Measurements from ENCODE around the gene MYO5B. TPM values are rescaled to one million over a fixed set of nuclear protein-coding genes. Genes with fewer than 3 reads are reported as not detected.

The MYO5B gene
- total RNA-seq, 4 donors from 2014 or later = 1.9 to 18.3 (median 4.4) TPM

- Histone ChIP-seq H3K27ac (no peak overlapping the region), H3K4me1 (no peaks in the 10 kb centered on the region), H3K4me3 (no peak overlapping the region), H3K36me3 (no peaks in the 10 kb centered on the region), H3K9me3 (peaks cover 0 to 13% (median 0%) of the 10 kb centered on the region in 3 donors), H3K27me3 (peaks cover 2% of the 10 kb centered on the region)
- no peak for ATAC-seq
- no peak for TF ChIP-seq POLR2AphosphoS5 (IDR thresholded peaks at IDR 0.05)
- no peak for TF ChIP-seq POLR2A (IDR thresholded peaks at IDR 0.05)
- TF ChIP-seq CTCF (IDR thresholded peaks at IDR 0.05) = peak in 1 of 4 experiments; percentile 28
- no peak for TF ChIP-seq EP300 (IDR thresholded peaks at IDR 0.05)
- WGBS, 2 donors (ENCODE audit: low coverage in 1 of 2) = 66 to 71% methylated on average over 3 to 4 of the region's 7 CpGs
These were observed 23.7 kb upstream of the MYO5B start for GRCh38 chr18:50218432-50219197.

- no peak for ATAC-seq
- H3K4me3 ChIP-seq = no peak overlapping the region
- H3K27ac ChIP-seq = no peak overlapping the region
- no peak for TF ChIP-seq CTCF (IDR thresholded peaks at IDR 0.05)
- no peak for TF ChIP-seq POLR2AphosphoS5 (IDR thresholded peaks at IDR 0.05)
- no peak for TF ChIP-seq POLR2A (IDR thresholded peaks at IDR 0.05)
- no peak for TF ChIP-seq EP300 (IDR thresholded peaks at IDR 0.05)
- H3K9me3 ChIP-seq = no peaks in the 10 kb centered on the region
- H3K36me3 ChIP-seq = no peaks in the 10 kb centered on the region
- H3K4me1 ChIP-seq = peaks cover 0 to under 1% (median 0%) of the 10 kb centered on the region in 3 donors
- 74 to 84% methylated on average over 2 to 4 of the region's 4 CpGs for WGBS, 2 donors (ENCODE audit: low coverage in 1 of 2)
- peaks cover 20% of the 10 kb centered on the region for H3K27me3 ChIP-seq
These were observed 14.4 kb upstream of the MYO5B start for GRCh38 chr18:50209311-50209710.

- Histone ChIP-seq H3K27me3 (peaks cover 15% of the 10 kb centered on the region), H3K36me3 (no peaks in the 10 kb centered on the region), H3K9me3 (no peaks in the 10 kb centered on the region), H3K4me1 (peaks cover 0 to 8% (median 0%) of the 10 kb centered on the region in 3 donors), H3K4me3 (no peak overlapping the region), H3K27ac (no peak overlapping the region)
- ATAC-seq = no peak
- WGBS, 2 donors (ENCODE audit: low coverage in 1 of 2) = 60 to 63% methylated on average over 1 of the region's 1 CpG
- TF ChIP-seq EP300 (IDR thresholded peaks at IDR 0.05) (no peak), CTCF (IDR thresholded peaks at IDR 0.05) (no peak), POLR2AphosphoS5 (IDR thresholded peaks at IDR 0.05) (no peak), POLR2A (IDR thresholded peaks at IDR 0.05) (no peak)
These were observed 12.8 kb upstream of the MYO5B start for GRCh38 chr18:50207722-50208121.

GRCh38 chr18:50203801-50204604, 9.1 kb upstream of the MYO5B start:
- Histone ChIP-seq H3K27me3 (peaks cover 21% of the 10 kb centered on the region), H3K4me1 (peaks cover 0 to 12% (median 3%) of the 10 kb centered on the region in 3 donors), H3K9me3 (no peaks in the 10 kb centered on the region), H3K36me3 (no peaks in the 10 kb centered on the region), H3K4me3 (no peak overlapping the region), H3K27ac (no peak overlapping the region)
- TF ChIP-seq EP300 (IDR thresholded peaks at IDR 0.05) (no peak), CTCF (IDR thresholded peaks at IDR 0.05) (peak in 3 of 4 experiments; percentile 32 to 70 (median 49))
- peak; percentile 43 for ATAC-seq
- WGBS, 2 donors (ENCODE audit: low coverage in 1 of 2) = 14 to 31% methylated on average over 17 of the region's 24 CpGs
